Activated CD8-positive, alpha-beta memory T cell treated with anti-CD3 and anti-CD28 coated beads, Interleukin-2, amount 50 U/mL, for 24 hours (primary cell): ENCODE measurements around the gene NLGN3.
"Not testable (repeated sequence)": the region's sequence is repeated elsewhere in the genome, so short reads cannot be mapped to it uniquely, and the experiment has no call there.

ENCODE experiments used
- DNase-seq: peaks from one replicate; pipeline ENCODE4 v3.0.0-alpha.2; 2020; ENCODE audit errors: extremely low read depth

The NLGN3 gene

GRCh38 chrX:71169586-71169985 is 24.9 kb downstream of the NLGN3 start:
- DNase-seq = no peak

GRCh38 chrX:71170660-71171059 is 26.0 kb downstream of the NLGN3 start:
- no peak for DNase-seq

- DNase-seq = no peak
Measured at GRCh38 chrX:71171110-71171801, 26.6 kb downstream of the NLGN3 start.

GRCh38 chrX:71173440-71173839 is 28.8 kb downstream of the NLGN3 start:
- no peak for DNase-seq

GRCh38 chrX:71174795-71175194 is 30.2 kb downstream of the NLGN3 start:
- DNase-seq = no peak

- no peak for DNase-seq
Measured at GRCh38 chrX:71175531-71175930, 30.9 kb downstream of the NLGN3 start.

GRCh38 chrX:71177327-71177726 is 32.7 kb downstream of the NLGN3 start:
- no peak for DNase-seq

- no peak for DNase-seq
Measured at GRCh38 chrX:71178908-71179307, 34.3 kb downstream of the NLGN3 start.

- DNase-seq = not testable (repeated sequence)
Measured at GRCh38 chrX:71180579-71181265, 36.1 kb downstream of the NLGN3 start.

GRCh38 chrX:71181558-71181909 is 36.9 kb downstream of the NLGN3 start:
- DNase-seq = no peak

GRCh38 chrX:71181910-71182799 is 37.5 kb downstream of the NLGN3 start:
- DNase-seq = peak; percentile 56

GRCh38 chrX:71182871-71183270 is 38.2 kb downstream of the NLGN3 start:
- DNase-seq = no peak

- DNase-seq = no peak
Measured at GRCh38 chrX:71183341-71183740, 38.7 kb downstream of the NLGN3 start.

GRCh38 chrX:71184092-71184491 is 39.5 kb downstream of the NLGN3 start:
- DNase-seq = no peak

- no peak for DNase-seq
Measured at GRCh38 chrX:71184803-71185495, 40.3 kb downstream of the NLGN3 start.

- DNase-seq = no peak
Measured at GRCh38 chrX:71191248-71191647, 46.6 kb downstream of the NLGN3 start.

- DNase-seq = no peak
Measured at GRCh38 chrX:71195964-71196649, 51.5 kb downstream of the NLGN3 start.

GRCh38 chrX:71198066-71198465 is 53.4 kb downstream of the NLGN3 start:
- no peak for DNase-seq

- no peak for DNase-seq
Measured at GRCh38 chrX:71199252-71200008, 54.8 kb downstream of the NLGN3 start.

- DNase-seq = no peak
Measured at GRCh38 chrX:71210816-71211215, 66.2 kb downstream of the NLGN3 start.

- no peak for DNase-seq
Measured at GRCh38 chrX:71212536-71212935, 67.9 kb downstream of the NLGN3 start.
